Glutamatergic neuron (in vitro differentiated cells): ENCODE results near the gene NTSR1. TPM values are rescaled to one million over a fixed set of nuclear protein-coding genes. Genes with fewer than 3 reads are reported as not detected.

Source experiments
- DNase-seq: peaks from one replicate; pipeline ENCODE4 v3.0.0; 2022
- H3K27ac Mint-ChIP-seq: one replicate; pipeline ENCODE4 v1.8.0; 2020; ENCODE audit warnings: mild to moderate bottlenecking, mixed read lengths, inconsistent platforms; ENCODE audit not compliant: unreplicated experiment
- H3K27me3 Mint-ChIP-seq: one replicate; pipeline ENCODE4 v1.8.0; 2020; ENCODE audit warnings: mild to moderate bottlenecking, moderate library complexity, mixed read lengths, inconsistent platforms; ENCODE audit not compliant: unreplicated experiment
- H3K36me3 Mint-ChIP-seq: one replicate; pipeline ENCODE4 v1.8.0; 2020; ENCODE audit warnings: mild to moderate bottlenecking, mixed read lengths, inconsistent platforms; ENCODE audit not compliant: unreplicated experiment
- H3K4me1 Mint-ChIP-seq: one replicate; pipeline ENCODE4 v1.8.0; 2020; ENCODE audit warnings: mild to moderate bottlenecking, low read depth, mixed read lengths, inconsistent platforms; ENCODE audit not compliant: unreplicated experiment
- H3K4me3 Mint-ChIP-seq: one replicate; pipeline ENCODE4 v1.8.0; 2020; ENCODE audit warnings: mild to moderate bottlenecking, mixed read lengths, inconsistent platforms; ENCODE audit not compliant: unreplicated experiment
- H3K9me3 Mint-ChIP-seq: one replicate; pipeline ENCODE4 v1.8.0; 2020; ENCODE audit warnings: mild to moderate bottlenecking, moderate library complexity, mixed read lengths, inconsistent platforms; ENCODE audit not compliant: unreplicated experiment
- CTCF ChIP-seq: fragments of 200-600 bp; sonication (generic); IDR thresholded peaks from one replicate; pipeline ENCODE4 v1.5.0; 2021; ENCODE audit not compliant: partially characterized antibody, unreplicated experiment
- total RNA-seq: library from RNA; stranded (reverse); fragmentation: NEBNext Ultra II Directional; extraction: Animal tissue kit (Norgen Biotek cat#: 25700); gene quantifications from one replicate; pipeline ENCODE4 v1.2.1, GENCODE V29; 2021; ENCODE audit not compliant: unreplicated experiment

Gene NTSR1
- total RNA-seq, 1 donor from 2014 or later: 4.0 TPM

- H3K27ac Mint-ChIP-seq: no peak overlapping the region
- peak; percentile 10 for DNase-seq
- H3K36me3 Mint-ChIP-seq: no peaks in the 10 kb centered on the region
- TF ChIP-seq CTCF: no peak
- no peak overlapping the region for H3K4me3 Mint-ChIP-seq
- peaks cover 12% of the 10 kb centered on the region for H3K4me1 Mint-ChIP-seq
- H3K9me3 Mint-ChIP-seq: peaks cover 5% of the 10 kb centered on the region
- H3K27me3 Mint-ChIP-seq: peaks cover 11% of the 10 kb centered on the region
Observed at GRCh38 chr20:62734326-62734725, 25.7 kb downstream of the NTSR1 start.

GRCh38 chr20:62734881-62735280, 26.2 kb downstream of the NTSR1 start:
- no peak for TF ChIP-seq CTCF
- peaks cover 5% of the 10 kb centered on the region for H3K9me3 Mint-ChIP-seq
- no peak overlapping the region for H3K4me3 Mint-ChIP-seq
- DNase-seq: no peak
- H3K36me3 Mint-ChIP-seq: no peaks in the 10 kb centered on the region
- H3K4me1 Mint-ChIP-seq: peaks cover 15% of the 10 kb centered on the region
- H3K27me3 Mint-ChIP-seq: peaks cover 12% of the 10 kb centered on the region
- H3K27ac Mint-ChIP-seq: no peak overlapping the region

- DNase-seq: peak; percentile 11
- Mint-ChIP-seq H3K4me1 (peaks cover 20% of the 10 kb centered on the region), H3K27me3 (peaks cover 14% of the 10 kb centered on the region), H3K4me3 (no peak overlapping the region), H3K27ac (no peak overlapping the region), H3K36me3 (no peaks in the 10 kb centered on the region), H3K9me3 (peaks cover 5% of the 10 kb centered on the region)
- TF ChIP-seq CTCF: no peak
Observed at GRCh38 chr20:62735331-62735821, 26.7 kb downstream of the NTSR1 start.

GRCh38 chr20:62736026-62736406, 27.4 kb downstream of the NTSR1 start:
- H3K4me1 Mint-ChIP-seq: peaks cover 20% of the 10 kb centered on the region
- H3K27ac Mint-ChIP-seq: no peak overlapping the region
- peaks cover 1% of the 10 kb centered on the region for H3K9me3 Mint-ChIP-seq
- no peak overlapping the region for H3K4me3 Mint-ChIP-seq
- peaks cover 12% of the 10 kb centered on the region for H3K27me3 Mint-ChIP-seq
- no peak for DNase-seq
- TF ChIP-seq CTCF: no peak
- H3K36me3 Mint-ChIP-seq: no peaks in the 10 kb centered on the region

GRCh38 chr20:62736407-62737071, 27.9 kb downstream of the NTSR1 start:
- peak; percentile 30 for DNase-seq
- Mint-ChIP-seq H3K9me3 (peaks cover 1% of the 10 kb centered on the region), H3K27me3 (peaks cover 12% of the 10 kb centered on the region), H3K4me3 (no peak overlapping the region), H3K27ac (peak overlapping the region; percentile 48), H3K4me1 (peaks cover 20% of the 10 kb centered on the region), H3K36me3 (no peaks in the 10 kb centered on the region)
- no peak for TF ChIP-seq CTCF
